Psoas muscle (tissue), 8 donors: ENCODE results near the gene PTGES3. TPM values are rescaled to one million over a fixed set of nuclear protein-coding genes. Genes with fewer than 3 reads are reported as not detected.

Source experiments
- ATAC-seq, 4 donors: fragments of 200-7000 bp; cut with Tn5 transposase; one replicate each; pipeline ENCODE4 v1.9.1; 2020; ENCODE audit warnings: moderate library complexity in 3 of 4, mild to moderate bottlenecking in 2 of 4
- DNase-seq, 2 donors: peaks; one replicate each; pipeline ENCODE4 v3.0.0-alpha.2; 2020
- H3K27ac ChIP-seq: fragments of 200-600 bp; one replicate; pipeline ENCODE4 v1.8.0; 2022
- H3K27me3 ChIP-seq, 3 donors: fragments of 200-600 bp in 1 of 3; one replicate each; pipeline versions ENCODE4 v1.6.1 to v1.8.0; 2013 to 2022; ENCODE audit warnings: low read length in 2 of 3, mild to moderate bottlenecking in 2 of 3, moderate library complexity in 1 of 3; ENCODE audit not compliant: insufficient read depth in 3 of 3
- H3K36me3 ChIP-seq, 2 donors: fragments of 200-600 bp in 1 of 2; one replicate each; pipeline versions ENCODE4 v1.6.1 to v1.8.0; 2013 to 2022; ENCODE audit warnings: low read depth in 1 of 2, mild to moderate bottlenecking in 1 of 2, moderate library complexity in 1 of 2; ENCODE audit not compliant: insufficient read depth in 1 of 2
- H3K4me1 ChIP-seq: fragments of 200-600 bp; one replicate; pipeline ENCODE4 v1.8.0; 2022
- H3K4me3 ChIP-seq: fragments of 200-600 bp; one replicate; pipeline ENCODE4 v1.8.0; 2022; ENCODE audit warnings: mild to moderate bottlenecking
- H3K9me3 ChIP-seq: fragments of 200-600 bp; one replicate; pipeline ENCODE4 v1.8.0; 2022
- WGBS, 3 donors: extraction: QIAGEN DNeasy Blood & Tissue Kit; methylation state at CpG; one replicate each; pipeline versions ENCODE4 v1.1.6 to v1.1.7; 2013; 5-methylcytosine and 5-hydroxymethylcytosine counted together
- intact Hi-C, 2 donors: fragments of 100-400 bp; cut with DNase I; formaldehyde crosslinking; loops; one replicate each; pipeline versions ENCODE4 v1.11.0 to v1.14.2; 2022
- polyA plus RNA-seq, 3 donors: library from polyadenylated mRNA; stranded (reverse); fragments of 200-250 nt; gene quantifications; one replicate each; pipeline ENCODE4 v1.2.3, GENCODE V29; 2013
- total RNA-seq, 4 donors: library from RNA; stranded (reverse); fragmentation: NEBNext Ultra II Directional in 2 of 4; extraction: Animal tissue kit (Norgen Biotek cat#: 25700) in 2 of 4; gene quantifications; one replicate each; pipeline versions ENCODE4 v1.2.1 to v1.2.4, GENCODE V29; 2021 to 2023
- TF ChIP-seq, protein P1 (sequence below): fragments of 200-600 bp; IDR thresholded peaks from one replicate; pipeline ENCODE4 v1.8.0; 2022; ENCODE audit warnings: antibody characterized with exemption
- donor health status: healthy with polysubstance abuse.
- donor health status: DM: no; HTN: no; CAD: no; lungs with moderate emphysema.
- donor health status: Bipolar disorder and iron deficiency.
- donor health status: healthy.
- donor health status: DM: yes; HTN: yes; CAD: no.
- donor health status: DM: no; HTN: no; CAD: no.
- donor health status: DM: no; HTN: no; CAD: no.
- donor health status: DM: yes; HTN: yes; CAD: no.

The PTGES3 gene
- total and polyA plus RNA-seq, 7 donors: 118 to 253 (median 153) TPM

DNA sequence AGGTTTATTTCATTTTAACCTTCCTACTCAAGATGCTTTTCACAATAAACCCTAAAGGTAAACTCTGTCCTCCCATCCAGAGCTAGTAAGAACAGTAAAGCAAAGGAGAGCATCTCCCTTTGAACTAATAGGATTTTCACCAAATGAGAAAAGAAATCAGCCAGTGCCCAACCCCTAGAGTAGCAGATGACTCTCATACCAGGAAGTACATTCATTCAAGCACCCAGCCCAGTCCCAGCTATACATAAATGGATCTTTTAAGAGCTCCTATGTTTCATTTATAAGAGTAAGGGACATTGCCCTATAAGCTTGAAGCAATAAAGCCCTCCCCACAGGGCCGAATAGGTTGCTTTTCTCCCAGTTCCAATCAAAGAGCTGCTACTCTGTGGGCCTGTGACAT is 65.5 kb downstream of the PTGES3 start:
- intact Hi-C loops: no loop called here
- DNase-seq (no peak), ATAC-seq (no peak)
- Histone ChIP-seq H3K27ac (no peak overlapping the region), H3K4me1 (peaks cover 32% of the 10 kb centered on the region), H3K9me3 (no peaks in the 10 kb centered on the region), H3K4me3 (no peak overlapping the region), H3K27me3 (no peaks in the 10 kb centered on the region), H3K36me3 (peaks cover 3 to 43% of the 10 kb centered on the region in 2 donors)
- 71 to 88% (median 85%) methylated on average over 1 of the region's 1 CpG for WGBS, 3 donors
- TF ChIP-seq, protein P1, sequence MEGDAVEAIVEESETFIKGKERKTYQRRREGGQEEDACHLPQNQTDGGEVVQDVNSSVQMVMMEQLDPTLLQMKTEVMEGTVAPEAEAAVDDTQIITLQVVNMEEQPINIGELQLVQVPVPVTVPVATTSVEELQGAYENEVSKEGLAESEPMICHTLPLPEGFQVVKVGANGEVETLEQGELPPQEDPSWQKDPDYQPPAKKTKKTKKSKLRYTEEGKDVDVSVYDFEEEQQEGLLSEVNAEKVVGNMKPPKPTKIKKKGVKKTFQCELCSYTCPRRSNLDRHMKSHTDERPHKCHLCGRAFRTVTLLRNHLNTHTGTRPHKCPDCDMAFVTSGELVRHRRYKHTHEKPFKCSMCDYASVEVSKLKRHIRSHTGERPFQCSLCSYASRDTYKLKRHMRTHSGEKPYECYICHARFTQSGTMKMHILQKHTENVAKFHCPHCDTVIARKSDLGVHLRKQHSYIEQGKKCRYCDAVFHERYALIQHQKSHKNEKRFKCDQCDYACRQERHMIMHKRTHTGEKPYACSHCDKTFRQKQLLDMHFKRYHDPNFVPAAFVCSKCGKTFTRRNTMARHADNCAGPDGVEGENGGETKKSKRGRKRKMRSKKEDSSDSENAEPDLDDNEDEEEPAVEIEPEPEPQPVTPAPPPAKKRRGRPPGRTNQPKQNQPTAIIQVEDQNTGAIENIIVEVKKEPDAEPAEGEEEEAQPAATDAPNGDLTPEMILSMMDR: no peak

DNA sequence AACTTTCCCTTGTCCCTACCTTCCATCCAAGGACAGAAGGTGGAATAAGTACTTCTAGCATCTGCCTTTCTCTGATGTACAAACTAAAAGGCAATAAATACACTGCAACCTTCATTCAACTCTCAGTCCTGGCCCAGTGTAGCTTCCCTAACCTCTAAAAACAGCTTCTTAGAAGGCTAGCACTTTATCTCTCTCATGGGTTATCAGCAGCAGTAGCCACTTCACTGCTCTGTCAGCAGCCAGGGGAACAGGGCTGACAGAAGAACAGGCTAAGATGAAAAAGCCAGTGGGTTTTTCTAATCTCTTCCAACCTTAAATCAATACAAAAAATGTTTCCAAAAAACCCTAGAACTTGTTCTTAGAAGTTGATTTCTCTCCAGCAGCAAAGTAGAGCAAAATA is 71.2 kb downstream of the PTGES3 start:
- H3K4me3 ChIP-seq: no peak overlapping the region
- peak overlapping the region; percentile 51 for H3K27ac ChIP-seq
- intact Hi-C loops: no loop called here
- no peaks in the 10 kb centered on the region for H3K27me3 ChIP-seq
- TF ChIP-seq, protein P1: no peak
- H3K36me3 ChIP-seq: peaks cover 31 to 78% of the 10 kb centered on the region in 2 donors
- DNase-seq (no peak), ATAC-seq (no peak)
- peaks cover 14% of the 10 kb centered on the region for H3K4me1 ChIP-seq
- no peaks in the 10 kb centered on the region for H3K9me3 ChIP-seq

DNA sequence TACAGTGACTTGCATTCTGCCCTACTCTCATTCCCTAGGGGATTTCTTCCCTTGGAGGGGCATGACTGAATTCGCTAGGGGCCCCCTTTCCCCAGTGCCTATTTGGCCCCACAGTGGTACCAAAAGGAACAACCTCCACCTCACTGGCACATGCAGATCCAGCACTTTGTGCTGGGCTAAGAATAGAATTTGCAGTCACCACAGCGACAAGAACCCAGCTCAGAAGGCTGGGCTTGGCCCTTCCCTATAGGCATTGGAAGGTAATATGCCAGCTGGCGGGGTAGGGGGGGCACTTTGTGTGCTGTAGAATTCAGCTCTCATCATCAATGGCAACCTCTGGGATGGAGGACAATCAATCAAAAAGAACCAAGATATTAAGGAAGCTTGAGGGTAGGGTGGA is 71.8 kb downstream of the PTGES3 start:
- Histone ChIP-seq H3K4me3 (no peak overlapping the region), H3K9me3 (no peaks in the 10 kb centered on the region), H3K36me3 (peaks cover 31 to 85% of the 10 kb centered on the region in 2 donors), H3K4me1 (peaks cover 11% of the 10 kb centered on the region), H3K27me3 (no peaks in the 10 kb centered on the region), H3K27ac (peak overlapping the region; percentile 51)
- DNase-seq (no peak), ATAC-seq (peak; percentile 83 to 98 (median 92))
- TF ChIP-seq, protein P1: peak; percentile 9
- intact Hi-C loops: no loop called here
- 42 to 70% (median 55%) methylated on average over 3 of the region's 3 CpGs for WGBS, 3 donors

DNA sequence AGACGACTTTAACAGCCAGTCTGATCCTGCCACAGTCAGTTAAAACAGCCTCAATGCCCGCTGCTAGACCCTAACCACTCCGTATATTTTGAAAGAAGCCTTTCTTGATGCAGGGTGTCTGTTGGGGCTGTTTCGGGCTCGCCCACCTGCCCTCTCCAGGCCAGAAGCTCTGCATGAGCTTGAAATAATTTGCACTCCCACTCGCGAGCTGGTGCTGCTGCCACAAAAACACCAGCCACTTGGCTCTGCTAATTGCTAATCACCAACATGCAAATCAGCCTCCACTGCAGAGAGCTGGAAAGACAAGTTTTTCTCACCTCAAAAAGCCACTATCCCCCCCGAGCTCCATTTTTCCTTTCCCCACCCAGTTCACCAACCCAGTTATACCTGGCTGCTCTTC is 73.5 kb downstream of the PTGES3 start:
- TF ChIP-seq, protein P1: no peak
- Histone ChIP-seq H3K27ac (no peak overlapping the region), H3K27me3 (no peaks in the 10 kb centered on the region), H3K4me1 (peaks cover 7% of the 10 kb centered on the region), H3K36me3 (peaks cover 40 to 87% of the 10 kb centered on the region in 2 donors), H3K4me3 (no peak overlapping the region), H3K9me3 (no peaks in the 10 kb centered on the region)
- ATAC-seq (no peak), DNase-seq (no peak)
- WGBS, 3 donors: 83 to 88% (median 86%) methylated on average over 8 of the region's 8 CpGs
- intact Hi-C loops: no loop called here

Other genes starting within 250 kb of the PTGES3 start
- 1 to 10 TPM; 2.8 to 4.3 (median 3.7) TPM for gene TIMELESS, start 238.9 kb downstream of the PTGES3 start, total RNA-seq
- gene TIMELESS, start 238.9 kb downstream of the PTGES3 start, polyA plus RNA-seq: 1 to 10 TPM; 3.3 to 5.2 (median 4.8) TPM
- not detected for gene MIP, start 233.6 kb downstream of the PTGES3 start, total RNA-seq
- under 1 TPM in 2 of 3 donors, not detected in 1; 0.05 to 0.13 TPM for gene MIP, start 233.6 kb downstream of the PTGES3 start, polyA plus RNA-seq
- 1 to 10 TPM; 2.8 to 4.4 (median 3.7) TPM for gene SPRYD4, start 219.7 kb downstream of the PTGES3 start, total RNA-seq
- gene SPRYD4, start 219.7 kb downstream of the PTGES3 start, polyA plus RNA-seq: 1 to 10 TPM; 1.7 to 4.6 (median 2.7) TPM
- gene GLS2, start 200.1 kb downstream of the PTGES3 start, total RNA-seq: under 1 TPM in 1 of 4 donors, not detected in 3; 0.19 TPM
- under 1 TPM; 0.08 to 0.18 (median 0.11) TPM for gene GLS2, start 200.1 kb downstream of the PTGES3 start, polyA plus RNA-seq
- 10 to 100 TPM; 11.8 to 20.5 (median 14.8) TPM for gene RBMS2, start 166.5 kb downstream of the PTGES3 start, total RNA-seq
- 1 to 10 TPM; 3.0 to 5.0 (median 3.8) TPM for gene RBMS2, start 166.5 kb downstream of the PTGES3 start, polyA plus RNA-seq
- 10 to 100 TPM; 41.0 to 53.8 (median 47.7) TPM for gene BAZ2A, start 58.0 kb downstream of the PTGES3 start, total RNA-seq
- 10 to 100 TPM; 10.0 to 39.4 (median 25.5) TPM for gene BAZ2A, start 58.0 kb downstream of the PTGES3 start, polyA plus RNA-seq
- gene ATP5F1B, start 42.3 kb downstream of the PTGES3 start, total RNA-seq: 1,000 to 10,000 TPM; 1,044 to 2,377 (median 1,300) TPM
- gene ATP5F1B, start 42.3 kb downstream of the PTGES3 start, polyA plus RNA-seq: 1,000 to 10,000 TPM; 1,196 to 2,759 (median 1,470) TPM
- 100 to 1,000 TPM; 434 to 719 (median 530) TPM for gene NACA, start 37.0 kb upstream of the PTGES3 start, total RNA-seq
- 1,000 to 10,000 TPM in 1 of 3 donors, 100 to 1,000 TPM in 2; 483 to 1,147 (median 489) TPM for gene NACA, start 37.0 kb upstream of the PTGES3 start, polyA plus RNA-seq
- 1 to 10 TPM; 2.3 to 4.8 (median 3.4) TPM for gene PRIM1, start 64.0 kb upstream of the PTGES3 start, total RNA-seq
- 1 to 10 TPM; 3.0 to 10.0 (median 6.3) TPM for gene PRIM1, start 64.0 kb upstream of the PTGES3 start, polyA plus RNA-seq
- gene HSD17B6, start 75.0 kb upstream of the PTGES3 start, total RNA-seq: under 1 TPM in 3 of 4 donors, not detected in 1; 0.28 to 0.51 (median 0.36) TPM
- gene HSD17B6, start 75.0 kb upstream of the PTGES3 start, polyA plus RNA-seq: 1 to 10 TPM in 1 of 3 donors, under 1 TPM in 2; 0.14 to 4.5 (median 0.17) TPM
- gene SDR9C7, start 246.1 kb upstream of the PTGES3 start, total RNA-seq: under 1 TPM in 3 of 4 donors, not detected in 1; 0.13 to 0.97 (median 0.69) TPM
- gene SDR9C7, start 246.1 kb upstream of the PTGES3 start, polyA plus RNA-seq: under 1 TPM; 0.07 to 0.23 (median 0.22) TPM